ENCODE results near the gene TGFB3.
"Not testable (repeated sequence)": the region's sequence is repeated elsewhere in the genome, so short reads cannot be mapped to it uniquely, and the experiment has no call there.

Gene TGFB3

DNA sequence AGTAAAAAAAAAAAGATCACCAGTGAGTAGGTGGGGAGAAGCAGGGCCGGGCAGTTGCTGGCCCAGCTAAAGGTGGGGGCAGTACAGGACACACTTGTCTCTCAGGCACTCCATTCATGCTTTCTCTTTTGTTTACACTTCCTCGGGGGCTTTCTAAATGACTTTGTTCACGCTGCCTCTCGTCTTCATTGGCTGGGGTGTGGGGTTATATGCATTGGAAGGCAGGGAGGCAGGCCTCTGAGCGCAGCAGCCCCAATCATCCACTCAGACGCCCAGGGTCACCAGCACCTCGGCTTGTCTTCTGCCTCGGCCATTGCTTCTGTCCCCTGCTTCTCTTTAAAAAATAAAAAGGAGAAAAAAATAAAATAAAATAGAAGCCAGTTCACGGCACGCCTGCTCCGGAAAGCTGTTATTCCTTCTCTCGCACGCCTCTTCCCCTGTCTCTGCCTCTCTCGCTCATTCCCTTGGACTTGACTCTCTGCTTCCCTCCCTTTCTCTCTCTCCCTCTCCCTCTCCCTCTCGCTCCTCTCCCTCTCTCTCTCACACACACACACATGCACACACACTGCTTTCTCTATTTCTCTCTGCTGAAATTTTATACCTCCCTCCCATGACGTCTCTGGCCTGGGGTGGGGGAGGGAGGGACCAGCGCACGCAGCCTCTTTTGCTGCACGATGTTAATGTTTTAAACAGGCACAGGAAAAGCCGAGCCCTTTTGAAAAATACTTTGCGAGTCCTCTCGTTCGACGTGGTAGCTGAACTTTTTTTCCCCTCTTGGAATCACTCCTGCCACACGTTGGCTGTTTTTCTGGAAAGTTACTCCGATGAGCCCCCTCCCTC, at the start of gene TGFB3:
TSS of gene TGFB3 (minus strand) at position 570 of the 840 bp plus-strand sequence. CDS start 1,102 bp downstream, outside the sequence.
- peak; percentile 94 for DNase-seq

DNA sequence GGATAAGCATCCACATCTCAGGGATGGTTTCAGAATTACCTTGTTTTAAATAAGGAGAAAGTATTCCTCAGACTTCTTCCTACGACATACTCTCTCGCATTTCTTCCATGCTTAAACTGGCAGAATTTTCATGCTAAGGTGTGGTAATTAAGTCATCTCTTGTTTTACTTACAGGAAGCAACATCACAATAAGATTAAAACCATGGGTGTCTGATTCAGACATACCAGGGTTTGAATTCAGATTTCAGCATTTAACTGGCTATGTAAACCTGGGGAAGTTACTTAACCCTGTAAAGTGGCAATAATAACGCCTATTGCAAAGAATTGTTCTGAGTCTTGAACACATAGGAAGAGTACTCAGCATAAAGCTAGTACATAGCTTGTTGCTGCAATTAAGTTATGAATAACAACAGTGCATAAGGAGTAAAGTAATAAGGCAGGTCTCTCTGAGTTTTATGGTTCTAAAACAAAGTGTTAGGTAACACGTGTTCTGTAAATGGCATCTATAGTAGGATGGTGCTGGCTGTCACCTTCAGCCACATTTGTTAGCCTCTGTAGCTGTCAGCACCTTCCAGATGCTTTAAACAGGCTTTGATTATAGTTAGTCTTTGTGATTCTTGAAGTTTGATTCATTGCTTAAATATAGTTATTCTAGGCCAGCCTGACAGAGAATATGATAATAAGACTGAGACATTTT, 42.6 kb upstream of the TGFB3 start:
- DNase-seq, result no peak

DNA sequence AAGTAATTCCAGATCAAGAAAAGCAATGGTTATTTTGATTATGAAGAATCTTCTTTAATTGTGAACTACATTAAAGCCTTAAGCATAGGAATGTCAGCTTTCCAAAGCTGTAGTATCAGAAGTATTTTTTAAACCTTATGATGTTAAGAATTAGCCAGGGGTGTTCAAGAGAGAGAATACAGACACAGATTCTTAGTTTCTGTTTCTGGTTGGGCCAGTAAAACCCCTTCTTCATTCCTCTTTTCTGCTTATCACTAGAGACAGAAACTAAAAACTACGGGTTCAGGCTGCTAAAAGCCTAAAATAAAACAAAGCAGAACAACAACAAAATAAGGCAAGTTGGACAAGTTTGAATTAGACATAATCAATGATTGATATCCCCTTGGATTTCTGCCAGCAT, 42.0 kb upstream of the TGFB3 start:
- DNase-seq, result no peak

- DNase-seq, result no peak
These were observed 41.2 kb upstream of the TGFB3 start for GRCh38 chr14:76022991-76023390.

DNA sequence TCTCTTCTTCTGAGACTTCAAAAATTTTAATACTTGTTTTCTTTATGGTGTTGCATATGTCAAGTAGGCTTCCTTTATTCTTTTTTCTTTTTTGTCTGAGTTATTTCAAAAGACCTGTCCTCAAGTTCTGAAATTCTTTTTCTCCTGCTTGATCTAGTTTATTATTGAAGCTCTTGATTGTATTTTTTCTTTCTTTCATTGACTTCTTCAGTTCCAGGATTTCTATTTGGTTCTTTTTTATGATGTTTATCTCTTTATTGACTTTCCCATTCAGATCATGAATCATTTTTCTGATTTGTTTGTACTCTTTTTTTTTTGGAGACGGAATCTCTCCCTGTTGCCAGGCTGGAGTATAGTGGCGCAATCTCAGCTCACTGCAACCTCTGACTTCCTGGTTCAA, 37.9 kb upstream of the TGFB3 start:
- no peak for DNase-seq

- no peak for DNase-seq
These were observed 33.9 kb upstream of the TGFB3 start for GRCh38 chr14:76015668-76016067.

- DNase-seq, result no peak
These were observed 33.4 kb upstream of the TGFB3 start for GRCh38 chr14:76015191-76015590.

GRCh38 chr14:76012354-76012753, 30.6 kb upstream of the TGFB3 start:
- no peak for DNase-seq

GRCh38 chr14:76011930-76012329, 30.1 kb upstream of the TGFB3 start:
- no peak for DNase-seq

GRCh38 chr14:76009627-76010026, 27.8 kb upstream of the TGFB3 start:
- not testable (repeated sequence) for DNase-seq

DNA sequence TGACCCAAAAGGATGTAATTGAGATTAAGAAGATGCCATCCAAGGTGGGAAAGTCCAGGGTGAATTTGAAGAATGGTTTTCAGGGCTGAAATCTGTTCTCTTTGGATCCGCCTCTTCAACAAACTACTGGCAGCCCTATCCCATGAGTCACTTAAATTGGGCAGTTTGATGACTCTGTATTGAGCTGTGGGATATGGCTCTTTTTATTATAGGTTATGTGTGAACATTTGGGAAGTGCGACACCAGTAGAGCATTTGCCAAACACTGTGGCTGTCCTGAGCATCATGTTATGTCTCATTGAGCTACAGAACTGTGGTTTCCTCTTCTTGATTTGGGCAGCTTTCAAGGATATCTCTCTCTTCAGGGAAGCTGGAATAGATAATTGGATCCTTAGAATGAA, 26.1 kb upstream of the TGFB3 start:
- DNase-seq, result peak; percentile 35

DNA sequence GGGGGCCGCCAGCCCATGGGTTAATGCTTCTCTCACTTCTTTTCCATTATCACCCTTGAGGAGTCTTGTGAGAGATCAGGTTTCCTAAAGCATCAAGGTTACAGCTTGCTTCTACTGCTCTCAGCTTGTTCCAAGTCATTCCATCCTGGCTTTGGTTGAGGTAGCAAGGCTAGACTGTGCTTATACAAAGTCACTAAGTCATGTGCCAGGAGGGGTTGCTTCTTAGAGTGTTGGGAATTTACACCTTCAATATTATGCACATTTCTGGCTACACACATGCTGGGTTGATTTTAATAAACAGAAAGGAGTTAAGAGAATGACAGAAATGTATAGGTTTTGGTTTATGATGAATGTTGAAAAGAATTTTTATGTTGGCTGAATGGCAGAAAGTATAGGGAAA, 25.6 kb upstream of the TGFB3 start:
- no peak for DNase-seq

GRCh38 chr14:76006253-76006652, 24.5 kb upstream of the TGFB3 start:
- DNase-seq, result no peak

- DNase-seq, result no peak
These were observed 20.6 kb upstream of the TGFB3 start for GRCh38 chr14:76002383-76002782.

GRCh38 chr14:75999511-76000190, 17.9 kb upstream of the TGFB3 start:
- DNase-seq, result no peak

GRCh38 chr14:75996488-75996887, 14.7 kb upstream of the TGFB3 start:
- DNase-seq, result no peak

DNA sequence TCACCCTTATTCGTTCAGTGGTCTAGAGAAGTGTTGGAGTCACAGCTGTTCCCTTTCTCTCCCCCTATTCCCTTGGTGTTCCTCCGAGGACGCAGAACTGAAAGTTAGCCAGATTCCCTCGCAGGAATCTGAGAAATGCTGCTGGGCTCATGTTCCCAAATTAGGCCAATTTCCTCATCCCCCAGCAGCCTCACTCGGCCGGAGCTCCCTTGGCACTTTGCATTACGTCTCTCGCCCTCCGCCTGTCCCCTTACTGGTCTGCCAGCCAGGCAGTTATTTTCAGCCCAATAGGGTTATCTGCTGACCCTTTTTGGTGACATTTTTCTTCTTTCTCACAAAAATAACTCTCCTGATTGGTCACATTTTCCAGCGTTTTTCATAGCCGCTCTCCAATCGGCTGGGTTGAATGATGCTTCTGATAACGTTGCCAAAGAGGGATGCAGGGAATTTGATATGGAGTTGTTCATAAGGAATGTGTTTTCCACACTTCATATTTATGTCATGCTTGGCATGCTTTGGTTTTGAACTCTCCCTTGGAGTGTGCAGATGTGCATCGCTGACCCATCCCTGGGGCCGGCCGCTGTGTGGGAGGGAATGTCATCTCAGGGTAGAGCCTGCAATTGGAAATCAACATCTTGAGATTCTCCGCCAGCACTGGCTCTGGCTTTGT, 13.7 kb upstream of the TGFB3 start:
- DNase-seq, result peak; percentile 72

- DNase-seq, result no peak
These were observed 11.8 kb upstream of the TGFB3 start for GRCh38 chr14:75993567-75994041.

DNA sequence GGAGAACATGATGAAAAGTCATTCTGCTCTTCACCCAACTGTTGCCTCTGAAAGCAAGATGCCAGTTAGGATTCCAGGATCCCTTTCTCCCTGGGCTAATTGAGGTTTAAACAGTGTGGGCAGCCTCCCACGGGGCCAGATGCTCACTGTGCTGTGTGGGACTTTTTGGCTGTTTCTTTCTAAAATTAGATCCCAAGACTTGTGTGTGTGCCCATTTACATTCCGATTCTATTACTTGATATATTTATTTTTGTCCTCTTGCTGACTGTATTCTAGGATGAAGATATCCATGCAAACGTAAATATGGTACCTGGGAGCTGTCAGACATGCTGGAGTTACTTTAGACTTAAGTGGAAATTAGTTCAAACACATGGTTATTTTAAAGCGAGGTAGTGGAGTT, 10.0 kb upstream of the TGFB3 start:
- DNase-seq, result peak; percentile 19

DNA sequence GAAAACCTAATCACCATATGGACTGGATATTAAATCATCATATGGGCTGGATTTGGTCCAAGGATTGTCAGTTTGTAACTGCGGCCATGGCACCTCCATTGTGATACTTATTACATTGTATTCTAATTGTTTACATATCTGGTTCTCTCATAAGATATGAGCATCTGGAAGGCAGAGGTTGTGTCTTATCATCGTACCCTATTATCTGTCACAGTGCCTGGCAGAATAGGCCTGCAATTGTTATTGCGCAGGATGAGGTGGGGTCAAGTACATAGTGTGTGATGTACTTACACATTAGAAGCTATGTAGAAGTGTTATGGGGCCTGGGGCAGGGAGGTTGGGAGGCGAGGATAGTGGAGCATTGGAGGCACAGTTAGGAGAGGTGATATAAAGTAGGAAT, 8.5 kb upstream of the TGFB3 start:
- DNase-seq, result no peak

- peak; percentile 28 for DNase-seq
These were observed 7.3 kb upstream of the TGFB3 start for GRCh38 chr14:75989134-75989533.

DNA sequence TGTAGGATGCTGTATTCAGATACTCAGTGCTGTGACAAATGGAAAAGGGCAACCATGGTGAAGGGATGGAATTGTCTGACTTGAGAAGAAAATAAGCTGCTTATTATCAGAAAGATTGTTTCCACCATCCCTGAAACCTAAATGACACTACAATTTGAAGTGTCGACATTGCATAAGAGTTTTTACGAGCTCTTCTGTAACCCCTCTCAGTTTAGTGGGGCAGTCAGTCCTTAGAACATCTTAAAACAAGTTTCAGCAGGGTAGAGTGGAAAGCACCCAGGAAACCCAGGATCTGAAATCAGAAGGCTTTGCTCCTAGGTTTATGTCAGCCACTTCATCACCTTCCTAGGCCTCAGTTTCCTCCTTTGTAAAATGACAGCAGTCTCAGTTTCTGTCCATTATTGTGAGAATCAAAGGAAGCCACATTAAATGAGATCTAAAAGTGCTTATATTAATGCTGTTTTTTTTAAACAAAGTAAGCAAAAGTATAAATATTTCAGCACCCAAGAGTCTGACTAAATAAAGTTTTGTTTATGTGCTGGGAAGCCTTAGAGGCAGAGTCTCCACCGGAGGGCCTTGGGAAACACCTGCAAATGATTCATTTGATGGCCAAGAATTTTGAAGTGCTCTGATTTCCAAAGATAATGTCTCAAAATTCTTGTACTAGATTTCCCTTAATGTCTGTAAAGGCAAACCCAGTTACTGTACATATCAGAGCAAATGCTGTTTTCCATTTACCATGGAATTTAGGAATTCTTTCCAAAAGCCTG, 5.6 kb upstream of the TGFB3 start:
- no peak for DNase-seq
